A549 (cell line): Measurements from ENCODE around the gene HMX3. TPM values are rescaled to one million over a fixed set of nuclear protein-coding genes. Genes with fewer than 3 reads are reported as not detected.

Experiments
- ATAC-seq, 2 experiments: fragments of 200-7000 bp in 1 of 2; fragments of >200 bp in 1 of 2; cut with Nextera tagmentation in 1 of 2; cut with Tn5 transposase in 1 of 2; 3 replicates each; pipeline versions ENCODE4 v1.8.0 to v1.9.1; 2018 to 2020; ENCODE audit warnings: mild to moderate bottlenecking in 1 of 2, moderate library complexity in 1 of 2
- CTCF ChIA-PET: fragments of 300-600 bp; sonication (Branson Sonifier 250); formaldehyde crosslinking; extraction: SDS; loops from one replicate; lab custom pipeline; 2021; ENCODE audit warnings: antibody characterized with exemption, inconsistent platforms; lab: Yijun Ruan, JAX
- POLR2A ChIA-PET: fragments of 350-600 bp; formaldehyde crosslinking; extraction: SDS; loops from one replicate; lab custom pipeline; 2021; ENCODE audit warnings: antibody characterized with exemption, inconsistent platforms; lab: Yijun Ruan, JAX
- DNase-seq, 2 experiments: peaks; one replicate each; pipeline versions ENCODE4 v3.0.0 to v3.0.0-alpha.2; 2011 to 2016; ENCODE audit warnings: low read depth in 1 of 2, low spot score in 1 of 2
- FAIRE-seq: peaks from 2 replicates; lab custom pipeline; 2011; peaks lifted over from hg19 to GRCh38; lab: Jason Lieb, UNC
- H3K27ac ChIP-seq, 2 experiments: fragments of >200 bp; sonication (Bioruptor Twin); formaldehyde crosslinking; 3 replicates each; pipeline ENCODE4 v1.5.1; 2016 to 2017
- H3K4me1 ChIP-seq: fragments of >200 bp; sonication (Bioruptor Twin); formaldehyde crosslinking; 3 replicates; pipeline ENCODE4 v1.6.1; 2016
- H3K4me2 ChIP-seq: fragments of >200 bp; sonication (Bioruptor Twin); formaldehyde crosslinking; 3 replicates; pipeline ENCODE4 v1.6.1; 2016
- H3K4me3 ChIP-seq: fragments of >200 bp; sonication (Bioruptor Twin); formaldehyde crosslinking; 3 replicates; pipeline ENCODE4 v1.5.1; 2016
- H3K9me3 ChIP-seq: fragments of >200 bp; sonication (Bioruptor Twin); formaldehyde crosslinking; 3 replicates; pipeline ENCODE4 v1.6.1; 2016
- CBX2 ChIP-seq: fragments of 200-600 bp; sonication (generic); IDR thresholded peaks from 2 replicates; pipeline ENCODE4 v1.6.1; 2016; ENCODE audit warnings: low read depth, mild to moderate bottlenecking, borderline replicate concordance
- CEBPB ChIP-seq, 2 experiments: fragments of >200 bp in 1 of 2; sonication (Bioruptor Twin) in 1 of 2; formaldehyde crosslinking in 1 of 2; IDR thresholded peaks; 2 replicates each; pipeline ENCODE4 v1.6.1; 2012 to 2016
- CHD2 ChIP-seq: fragments of 150-350 bp; IDR thresholded peaks from 2 replicates; pipeline ENCODE4 v1.6.1; 2014; ENCODE audit warnings: low read length; ENCODE audit not compliant: partially characterized antibody
- CHD4 ChIP-seq: fragments of 200-600 bp; sonication (generic); IDR thresholded peaks from 2 replicates; pipeline ENCODE4 v1.6.1; 2016; ENCODE audit warnings: antibody characterized with exemption, mild to moderate bottlenecking, borderline replicate concordance
- EHMT2 ChIP-seq: fragments of 200-600 bp; sonication (generic); IDR thresholded peaks from 2 replicates; pipeline ENCODE4 v1.6.1; 2016; ENCODE audit warnings: antibody characterized with exemption, low read depth, mild to moderate bottlenecking, moderate library complexity
- ESRRA ChIP-seq: fragments of 150-350 bp; IDR thresholded peaks from 2 replicates; pipeline ENCODE4 v1.6.1; 2014; ENCODE audit warnings: mild to moderate bottlenecking, low read length, borderline replicate concordance
- FOXS1 ChIP-seq: fragments of 250-450 bp; sonication (Bioruptor Pico); IDR thresholded peaks from 2 replicates; pipeline ENCODE4 v1.5.0; 2020; ENCODE audit warnings: mild to moderate bottlenecking, moderate library complexity
- GATA3 ChIP-seq: IDR thresholded peaks from 2 replicates; pipeline ENCODE4 v1.6.1; 2012; ENCODE audit warnings: borderline replicate concordance
- HDAC2 ChIP-seq: fragments of 200-600 bp; sonication (generic); IDR thresholded peaks from 2 replicates; pipeline ENCODE4 v1.6.1; 2016
- HOXA7 ChIP-seq: fragments of 250-450 bp; sonication (Bioruptor Pico); IDR thresholded peaks from 2 replicates; pipeline ENCODE4 v1.5.0; 2020; ENCODE audit warnings: mild to moderate bottlenecking, moderate library complexity
- HOXB13 ChIP-seq: fragments of 250-450 bp; sonication (Bioruptor Pico); IDR thresholded peaks from 2 replicates; pipeline ENCODE4 v1.5.0; 2020; ENCODE audit warnings: low read depth, mild to moderate bottlenecking, moderate library complexity
- HOXB5 ChIP-seq: fragments of 250-450 bp; sonication (Bioruptor Pico); IDR thresholded peaks from 2 replicates; pipeline ENCODE4 v1.5.0; 2020; ENCODE audit warnings: mild to moderate bottlenecking, moderate library complexity
- MAFK ChIP-seq: fragments of 450-650 bp; IDR thresholded peaks from 2 replicates; pipeline ENCODE4 v1.6.1; 2014; ENCODE audit not compliant: partially characterized antibody
- MAZ ChIP-seq: fragments of 150-350 bp; IDR thresholded peaks from 2 replicates; pipeline ENCODE4 v1.6.1; 2014; ENCODE audit warnings: antibody characterized with exemption, low read depth, low read length, borderline replicate concordance
- NPAS2 ChIP-seq: fragments of 250-450 bp; sonication (Bioruptor Pico); IDR thresholded peaks from 2 replicates; pipeline ENCODE4 v1.8.0; 2022; ENCODE audit warnings: mild to moderate bottlenecking, moderate library complexity, borderline replicate concordance
- RAD21 ChIP-seq, 2 experiments: fragments of >200 bp in 1 of 2; sonication (Bioruptor Twin) in 1 of 2; formaldehyde crosslinking in 1 of 2; IDR thresholded peaks in 1 of 2; conservative IDR thresholded peaks in 1 of 2; 2 replicates in 1 of 2; 3 replicates in 1 of 2; pipeline ENCODE4 v1.6.1; 2012 to 2018; ENCODE audit warnings: inconsistent platforms in 1 of 2
- RARB ChIP-seq: fragments of 250-450 bp; sonication (Bioruptor Pico); IDR thresholded peaks from 2 replicates; pipeline ENCODE4 v1.8.0; 2021; ENCODE audit warnings: mild to moderate bottlenecking, moderate library complexity
- RFX5 ChIP-seq: fragments of 450-650 bp; IDR thresholded peaks from 2 replicates; pipeline ENCODE4 v1.7.1; 2014; ENCODE audit warnings: antibody characterized with exemption, mild to moderate bottlenecking, moderate library complexity
- RNF2 ChIP-seq: fragments of 200-600 bp; sonication (generic); IDR thresholded peaks from 2 replicates; pipeline ENCODE4 v1.6.1; 2016; ENCODE audit warnings: low read depth, mild to moderate bottlenecking, antibody characterized with exemption, moderate library complexity, borderline replicate concordance
- TFCP2L1 ChIP-seq: fragments of 250-450 bp; sonication (Bioruptor Pico); IDR thresholded peaks from 2 replicates; pipeline ENCODE4 v1.5.0; 2021; ENCODE audit warnings: mild to moderate bottlenecking
- ZC3H11A ChIP-seq: fragments of 450-650 bp; IDR thresholded peaks from 2 replicates; pipeline ENCODE4 v1.6.1; 2014; ENCODE audit warnings: antibody characterized with exemption, mild to moderate bottlenecking
- ZFP36 ChIP-seq: fragments of 450-650 bp; IDR thresholded peaks from 2 replicates; pipeline ENCODE4 v1.6.1; 2014; ENCODE audit warnings: borderline replicate concordance; ENCODE audit not compliant: partially characterized antibody
- ZNF302 ChIP-seq: fragments of 250-450 bp; sonication (Bioruptor Pico); IDR thresholded peaks from 2 replicates; pipeline ENCODE4 v1.9.0; 2021; ENCODE audit warnings: inconsistent platforms, mild to moderate bottlenecking, moderate library complexity
- ZSCAN20 ChIP-seq: fragments of 250-450 bp; sonication (Bioruptor Pico); IDR thresholded peaks from 2 replicates; pipeline ENCODE4 v1.8.0; 2022; ENCODE audit warnings: mild to moderate bottlenecking, moderate library complexity
- WGBS: methylation state at CpG from one replicate; pipeline ENCODE4 v1.1.6; 2017; ENCODE audit errors: missing lambda C conversion rate; 5-methylcytosine and 5-hydroxymethylcytosine counted together
- polyA plus RNA-seq, 4 experiments: library from polyadenylated mRNA; depleted of rRNA in 3 of 4; stranded (reverse); fragments of >200 nt; fragmentation: RNase III in 1 of 4; extraction: RNeasy Plus Mini Kit Qiagen cat#74134 plus additional on column Dnase treatment in 1 of 4; gene quantifications; 2 replicates in 3 of 4; 3 replicates in 1 of 4; pipeline ENCODE4 v1.2.3, GENCODE V29; 2011 to 2017
- TF ChIP-seq, protein P1 (sequence below): fragments of 150-350 bp; IDR thresholded peaks from 2 replicates; pipeline ENCODE4 v1.6.1; 2014; ENCODE audit warnings: low read depth, mild to moderate bottlenecking, low read length
- TF ChIP-seq, protein P2 (sequence below): fragments of 200-600 bp; sonication (generic); IDR thresholded peaks from 2 replicates; pipeline ENCODE4 v1.6.1; 2016; ENCODE audit warnings: antibody characterized with exemption, mild to moderate bottlenecking, moderate library complexity
- TF ChIP-seq, protein P3 (sequence below): IDR thresholded peaks from 2 replicates; pipeline ENCODE4 v1.6.1; 2012; ENCODE audit warnings: low read depth, borderline replicate concordance
- TF ChIP-seq, protein P4 (sequence below): fragments of 250-450 bp; sonication (Bioruptor Pico); IDR thresholded peaks from 2 replicates; pipeline ENCODE4 v1.5.0; 2021; ENCODE audit warnings: mild to moderate bottlenecking, moderate library complexity, borderline replicate concordance

HMX3 gene
- polyA plus RNA-seq, 2 of the 4 experiments (the other 2 are of a cell fraction), result not detected

DNA sequence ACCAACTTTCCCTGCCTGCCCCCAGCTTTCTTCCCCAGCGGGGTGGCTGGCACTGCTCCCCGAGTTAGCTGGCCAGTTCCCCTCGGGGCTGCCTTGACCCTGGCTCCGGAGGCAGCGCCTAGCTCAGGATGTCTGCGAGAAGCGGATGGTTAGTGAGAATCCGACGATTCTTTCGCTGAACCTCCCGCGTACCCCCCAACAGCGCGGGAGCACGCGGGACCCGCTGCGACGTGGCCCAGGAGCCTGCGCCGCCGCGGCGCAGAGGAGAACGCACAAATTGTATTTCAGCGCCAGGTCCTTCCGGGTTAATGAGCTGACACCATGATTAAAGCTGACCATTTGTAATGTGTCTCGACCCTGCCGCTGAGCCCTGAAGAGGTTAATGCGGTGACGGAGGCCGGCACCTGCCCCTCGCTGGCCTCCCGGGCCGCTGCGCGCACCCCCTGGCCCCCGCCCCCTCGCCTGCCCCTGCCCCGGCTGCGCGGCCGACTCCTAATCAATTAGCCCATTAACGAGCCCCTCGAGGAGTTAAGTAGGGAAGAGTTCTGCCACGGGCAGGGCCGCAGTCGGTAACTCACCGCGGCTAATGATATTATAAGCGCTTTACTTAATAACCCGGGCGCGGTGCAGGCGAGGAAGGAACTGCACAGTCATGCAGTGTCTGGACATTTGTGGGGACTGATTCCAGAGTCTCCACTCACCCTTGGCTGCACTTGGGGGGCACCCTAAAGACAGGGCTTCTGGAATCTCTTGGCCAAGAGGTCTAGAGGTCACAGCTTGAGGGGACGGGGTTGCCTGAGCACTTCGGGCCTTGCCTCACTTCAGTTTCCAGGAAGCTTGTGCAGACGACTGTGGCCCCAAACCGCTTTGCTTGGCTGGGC is 10.5 kb downstream of the HMX3 start:
- CTCF ChIA-PET, result interaction anchor here (1.0 to 9.4 kb wide), 5 partner anchors 13 to 413 kb away, joined by 3 to 64 read pairs (median 3); no protein-coding TSS in a partner anchor
- FAIRE-seq, result no peak

DNA sequence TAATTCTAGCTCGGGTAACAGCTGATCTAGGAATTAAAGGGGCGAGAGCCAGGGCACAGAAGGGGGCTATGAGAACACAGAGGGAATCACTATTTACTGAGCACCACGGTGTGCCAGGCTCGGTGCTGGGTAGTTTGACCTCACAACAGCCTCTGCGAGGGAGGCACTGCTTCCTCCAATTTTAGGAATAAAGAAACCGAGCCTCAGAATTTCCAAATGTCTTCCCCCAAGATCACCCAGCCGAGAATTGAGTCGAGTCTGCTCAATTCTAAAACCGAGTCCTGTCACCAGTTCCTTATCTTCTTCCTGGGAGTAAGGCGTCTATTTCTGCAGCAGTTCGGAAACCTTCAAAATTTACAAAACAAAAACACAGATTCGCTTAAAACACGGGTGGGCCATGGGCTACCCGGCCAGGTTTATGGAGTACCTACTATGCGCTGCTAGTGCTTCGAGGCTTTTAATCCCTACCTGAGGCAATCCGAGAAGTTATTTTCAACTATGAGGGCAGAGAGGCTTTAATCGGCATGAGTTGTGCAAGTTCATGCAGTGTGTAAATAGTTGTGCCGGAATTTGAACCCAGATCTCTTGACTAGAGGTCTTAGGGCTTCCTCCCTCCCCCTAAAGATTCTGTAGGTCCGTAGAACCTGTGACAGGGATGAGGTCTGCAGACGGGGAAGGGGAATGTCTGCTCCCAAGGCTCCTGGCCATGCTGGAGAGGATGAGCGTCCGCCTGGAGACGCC is 11.3 kb downstream of the HMX3 start:
- ATAC-seq (no peak), FAIRE-seq (no peak), DNase-seq (no peak)
- Histone ChIP-seq H3K27ac (no peak overlapping the region; a peak in 1 of 6 replicates), H3K9me3 (no peaks in the 10 kb centered on the region), H3K4me2 (peak overlapping the region; percentile 92), H3K4me1 (peaks cover 4% of the 10 kb centered on the region; the same call in 2 of the 3 replicates), H3K4me3 (peak overlapping the region; percentile 46)
- ChIA-PET POLR2A (no interaction called here), CTCF (interaction anchor here (1.0 to 9.4 kb wide), 4 partner anchors 13 to 411 kb away, joined by 3 to 64 read pairs (median 22); no protein-coding TSS in a partner anchor)
- 73% methylated on average over 23 of the region's 24 CpGs for WGBS
- TF ChIP-seq ESRRA, result no peak
- no peak for TF ChIP-seq HOXB5 (CRISPR knock-in tag)
- no peak for TF ChIP-seq RAD21 (conservative IDR thresholded peaks at IDR 0.05 in 1 of 2, IDR thresholded peaks at IDR 0.05 in 1 of 2)
- TF ChIP-seq CBX2, result no peak
- no peak for TF ChIP-seq EHMT2
- TF ChIP-seq ZC3H11A, result no peak
- no peak for TF ChIP-seq TFCP2L1 (CRISPR knock-in tag)
- TF ChIP-seq MAFK, result no peak
- TF ChIP-seq, protein P1, sequence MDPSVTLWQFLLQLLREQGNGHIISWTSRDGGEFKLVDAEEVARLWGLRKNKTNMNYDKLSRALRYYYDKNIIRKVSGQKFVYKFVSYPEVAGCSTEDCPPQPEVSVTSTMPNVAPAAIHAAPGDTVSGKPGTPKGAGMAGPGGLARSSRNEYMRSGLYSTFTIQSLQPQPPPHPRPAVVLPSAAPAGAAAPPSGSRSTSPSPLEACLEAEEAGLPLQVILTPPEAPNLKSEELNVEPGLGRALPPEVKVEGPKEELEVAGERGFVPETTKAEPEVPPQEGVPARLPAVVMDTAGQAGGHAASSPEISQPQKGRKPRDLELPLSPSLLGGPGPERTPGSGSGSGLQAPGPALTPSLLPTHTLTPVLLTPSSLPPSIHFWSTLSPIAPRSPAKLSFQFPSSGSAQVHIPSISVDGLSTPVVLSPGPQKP, result no peak
- no peak for TF ChIP-seq RNF2
- TF ChIP-seq RARB (CRISPR knock-in tag), result no peak
- no peak for TF ChIP-seq ZSCAN20 (CRISPR knock-in tag)
- no peak for TF ChIP-seq RFX5
- TF ChIP-seq CEBPB (IDR thresholded peaks at IDR 0.05), result no peak
- TF ChIP-seq CHD2, result no peak
- no peak for TF ChIP-seq FOXS1
- TF ChIP-seq HOXB13 (CRISPR knock-in tag), result no peak

More for the DNA sequence above, 10.5 kb downstream of the HMX3 start:
- H3K27ac ChIP-seq, result no peak overlapping the region
- H3K4me2 ChIP-seq, result no peak overlapping the region
- no peak overlapping the region for H3K4me3 ChIP-seq
- H3K9me3 ChIP-seq, result no peaks in the 10 kb centered on the region
- DNase-seq, result no peak
- TF ChIP-seq HOXB13 (CRISPR knock-in tag), result no peak
- no peak for TF ChIP-seq CHD4
- no peak for TF ChIP-seq GATA3
- TF ChIP-seq NPAS2, result no peak
- TF ChIP-seq, protein P2, sequence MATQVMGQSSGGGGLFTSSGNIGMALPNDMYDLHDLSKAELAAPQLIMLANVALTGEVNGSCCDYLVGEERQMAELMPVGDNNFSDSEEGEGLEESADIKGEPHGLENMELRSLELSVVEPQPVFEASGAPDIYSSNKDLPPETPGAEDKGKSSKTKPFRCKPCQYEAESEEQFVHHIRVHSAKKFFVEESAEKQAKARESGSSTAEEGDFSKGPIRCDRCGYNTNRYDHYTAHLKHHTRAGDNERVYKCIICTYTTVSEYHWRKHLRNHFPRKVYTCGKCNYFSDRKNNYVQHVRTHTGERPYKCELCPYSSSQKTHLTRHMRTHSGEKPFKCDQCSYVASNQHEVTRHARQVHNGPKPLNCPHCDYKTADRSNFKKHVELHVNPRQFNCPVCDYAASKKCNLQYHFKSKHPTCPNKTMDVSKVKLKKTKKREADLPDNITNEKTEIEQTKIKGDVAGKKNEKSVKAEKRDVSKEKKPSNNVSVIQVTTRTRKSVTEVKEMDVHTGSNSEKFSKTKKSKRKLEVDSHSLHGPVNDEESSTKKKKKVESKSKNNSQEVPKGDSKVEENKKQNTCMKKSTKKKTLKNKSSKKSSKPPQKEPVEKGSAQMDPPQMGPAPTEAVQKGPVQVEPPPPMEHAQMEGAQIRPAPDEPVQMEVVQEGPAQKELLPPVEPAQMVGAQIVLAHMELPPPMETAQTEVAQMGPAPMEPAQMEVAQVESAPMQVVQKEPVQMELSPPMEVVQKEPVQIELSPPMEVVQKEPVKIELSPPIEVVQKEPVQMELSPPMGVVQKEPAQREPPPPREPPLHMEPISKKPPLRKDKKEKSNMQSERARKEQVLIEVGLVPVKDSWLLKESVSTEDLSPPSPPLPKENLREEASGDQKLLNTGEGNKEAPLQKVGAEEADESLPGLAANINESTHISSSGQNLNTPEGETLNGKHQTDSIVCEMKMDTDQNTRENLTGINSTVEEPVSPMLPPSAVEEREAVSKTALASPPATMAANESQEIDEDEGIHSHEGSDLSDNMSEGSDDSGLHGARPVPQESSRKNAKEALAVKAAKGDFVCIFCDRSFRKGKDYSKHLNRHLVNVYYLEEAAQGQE, result no peak
- TF ChIP-seq HOXA7, result no peak
- TF ChIP-seq HOXB5 (CRISPR knock-in tag), result no peak
- no peak for TF ChIP-seq HDAC2
- TF ChIP-seq, protein P3, sequence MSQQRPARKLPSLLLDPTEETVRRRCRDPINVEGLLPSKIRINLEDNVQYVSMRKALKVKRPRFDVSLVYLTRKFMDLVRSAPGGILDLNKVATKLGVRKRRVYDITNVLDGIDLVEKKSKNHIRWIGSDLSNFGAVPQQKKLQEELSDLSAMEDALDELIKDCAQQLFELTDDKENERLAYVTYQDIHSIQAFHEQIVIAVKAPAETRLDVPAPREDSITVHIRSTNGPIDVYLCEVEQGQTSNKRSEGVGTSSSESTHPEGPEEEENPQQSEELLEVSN, result no peak
- no peak for TF ChIP-seq ZNF302 (CRISPR knock-in tag)
- no peak for TF ChIP-seq MAZ
- TF ChIP-seq, protein P4, sequence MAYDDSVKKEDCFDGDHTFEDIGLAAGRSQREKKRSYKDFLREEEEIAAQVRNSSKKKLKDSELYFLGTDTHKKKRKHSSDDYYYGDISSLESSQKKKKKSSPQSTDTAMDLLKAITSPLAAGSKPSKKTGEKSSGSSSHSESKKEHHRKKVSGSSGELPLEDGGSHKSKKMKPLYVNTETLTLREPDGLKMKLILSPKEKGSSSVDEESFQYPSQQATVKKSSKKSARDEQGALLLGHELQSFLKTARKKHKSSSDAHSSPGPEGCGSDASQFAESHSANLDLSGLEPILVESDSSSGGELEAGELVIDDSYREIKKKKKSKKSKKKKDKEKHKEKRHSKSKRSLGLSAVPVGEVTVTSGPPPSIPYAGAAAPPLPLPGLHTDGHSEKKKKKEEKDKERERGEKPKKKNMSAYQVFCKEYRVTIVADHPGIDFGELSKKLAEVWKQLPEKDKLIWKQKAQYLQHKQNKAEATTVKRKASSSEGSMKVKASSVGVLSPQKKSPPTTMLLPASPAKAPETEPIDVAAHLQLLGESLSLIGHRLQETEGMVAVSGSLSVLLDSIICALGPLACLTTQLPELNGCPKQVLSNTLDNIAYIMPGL, result no peak
- no peak for TF ChIP-seq ZFP36
- no peak for TF ChIP-seq RAD21 (conservative IDR thresholded peaks at IDR 0.05 in 1 of 2, IDR thresholded peaks at IDR 0.05 in 1 of 2)
- 91% methylated on average over 56 of the region's 59 CpGs for WGBS
- POLR2A ChIA-PET, result interaction anchor here (0.7 kb wide), 1 partner anchor 8 kb away, joined by 5 read pairs; the partner anchor contains the start of gene BUB3
- no peak for ATAC-seq
- peaks cover 4% of the 10 kb centered on the region; the same call in 2 of the 3 replicates for H3K4me1 ChIP-seq
